Activated CD4-positive, alpha-beta memory T cell treated with anti-CD3 and anti-CD28 coated beads for 36 hours (primary cell): ENCODE measurements around the gene NR0B2. TPM values are rescaled to one million over a fixed set of nuclear protein-coding genes. Genes with fewer than 3 reads are reported as not detected.

ENCODE experiments used
- CTCF ChIA-PET: fragments of 350-600 bp; sonication (Branson Sonifier 250); formaldehyde crosslinking; loops from one replicate; lab custom pipeline; 2021; ENCODE audit warnings: antibody characterized with exemption, inconsistent platforms; lab: Charles Lee
- POLR2A ChIA-PET: fragments of 350-600 bp; sonication (Branson Sonifier 250); formaldehyde crosslinking; loops from one replicate; lab custom pipeline; 2021; ENCODE audit warnings: antibody characterized with exemption; lab: Charles Lee
- DNase-seq: peaks from one replicate; pipeline ENCODE4 v3.0.0-alpha.2; 2020
- H3K27ac Mint-ChIP-seq: one replicate; pipeline ENCODE4 v1.8.0; 2021; ENCODE audit warnings: mixed read lengths
- H3K27me3 Mint-ChIP-seq: one replicate; pipeline ENCODE4 v1.8.0; 2021; ENCODE audit warnings: mixed read lengths
- H3K36me3 Mint-ChIP-seq: one replicate; pipeline ENCODE4 v1.8.0; 2021; ENCODE audit warnings: mixed read lengths
- H3K4me1 Mint-ChIP-seq: one replicate; pipeline ENCODE4 v1.8.0; 2021; ENCODE audit warnings: low read depth, mixed read lengths
- H3K4me3 Mint-ChIP-seq: one replicate; pipeline ENCODE4 v1.8.0; 2021; ENCODE audit warnings: mild to moderate bottlenecking, mixed read lengths
- H3K9me3 Mint-ChIP-seq: one replicate; pipeline ENCODE4 v1.8.0; 2021; ENCODE audit warnings: mixed read lengths
- intact Hi-C: fragments of 100-400 bp; cut with micrococcal nuclease; formaldehyde crosslinking; loops from one replicate; pipeline ENCODE4 v1.15.1; 2023
- total RNA-seq, 2 experiments: library from RNA; stranded (reverse); gene quantifications; one replicate each; pipeline ENCODE4 v1.2.3, GENCODE V29; 2021

The NR0B2 gene
- total RNA-seq, result not detected

DNA sequence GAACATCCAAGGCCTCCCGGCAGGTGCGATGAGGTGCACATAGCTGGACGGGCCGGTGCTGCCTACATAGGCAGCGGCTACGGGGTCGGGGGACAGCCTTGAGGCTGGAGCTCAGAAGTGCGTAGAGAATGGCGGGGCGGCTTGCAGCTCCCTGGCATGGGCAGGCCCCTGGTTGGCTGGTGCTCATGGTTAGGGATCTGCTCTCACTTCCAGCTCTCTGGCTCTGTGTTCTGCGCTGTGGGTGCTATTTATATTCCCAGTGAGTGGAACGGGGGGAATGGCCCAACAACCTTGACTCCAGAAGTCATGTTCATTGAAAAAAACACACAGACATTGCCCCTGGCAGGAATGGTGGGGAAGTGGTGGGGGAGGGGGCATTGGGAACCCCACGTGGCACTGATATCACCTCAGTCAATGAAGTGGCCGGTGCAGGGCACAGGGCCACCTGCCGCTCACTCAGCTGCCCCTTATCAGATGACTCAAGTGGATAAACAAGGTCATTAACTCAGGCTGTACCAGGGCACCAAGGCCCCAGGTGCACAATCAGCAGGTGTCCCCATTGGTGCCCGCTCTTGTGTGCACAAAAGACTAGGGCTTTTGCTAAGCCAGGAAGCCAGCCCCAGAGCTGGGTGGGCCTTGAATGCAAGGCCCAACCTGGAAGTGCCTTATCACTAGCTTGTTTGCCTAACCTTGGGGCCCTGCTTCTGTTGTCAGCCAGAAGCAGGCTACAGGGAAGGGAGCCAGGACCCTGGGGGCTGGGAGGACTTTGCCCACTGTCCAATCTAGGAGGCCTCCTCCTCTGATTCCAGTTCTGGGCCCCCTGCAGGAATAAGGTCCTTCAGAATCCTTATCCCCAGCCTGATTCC lies at the start of gene NR0B2:
TSS of gene NR0B2 (minus strand) at position 222 of the 866 bp plus-strand sequence. CDS start at position 187, 35 bp downstream.
- intact Hi-C loops, result no loop called here
- H3K36me3 Mint-ChIP-seq, result no peaks in the 10 kb centered on the region
- CTCF ChIA-PET, result no interaction called here
- no peaks in the 10 kb centered on the region for H3K9me3 Mint-ChIP-seq
- no peaks in the 10 kb centered on the region for H3K4me1 Mint-ChIP-seq
- no peak for DNase-seq
- H3K27ac Mint-ChIP-seq, result no peak within 1 kb of the TSS
- H3K4me3 Mint-ChIP-seq, result no peak within 1 kb of the TSS
- no peaks in the 10 kb centered on the region for H3K27me3 Mint-ChIP-seq
- POLR2A ChIA-PET, result no interaction called here

- intact Hi-C loops, result no loop called here
- ChIA-PET CTCF (no interaction called here), POLR2A (no interaction called here)
- no peak for DNase-seq
- Mint-ChIP-seq H3K4me1 (peaks cover 4% of the 10 kb centered on the region), H3K9me3 (no peaks in the 10 kb centered on the region), H3K27me3 (peaks cover 23% of the 10 kb centered on the region), H3K27ac (no peak overlapping the region), H3K36me3 (no peaks in the 10 kb centered on the region), H3K4me3 (no peak overlapping the region)
Observed at GRCh38 chr1:26961826-26962225, 48.1 kb upstream of the NR0B2 start.

DNA sequence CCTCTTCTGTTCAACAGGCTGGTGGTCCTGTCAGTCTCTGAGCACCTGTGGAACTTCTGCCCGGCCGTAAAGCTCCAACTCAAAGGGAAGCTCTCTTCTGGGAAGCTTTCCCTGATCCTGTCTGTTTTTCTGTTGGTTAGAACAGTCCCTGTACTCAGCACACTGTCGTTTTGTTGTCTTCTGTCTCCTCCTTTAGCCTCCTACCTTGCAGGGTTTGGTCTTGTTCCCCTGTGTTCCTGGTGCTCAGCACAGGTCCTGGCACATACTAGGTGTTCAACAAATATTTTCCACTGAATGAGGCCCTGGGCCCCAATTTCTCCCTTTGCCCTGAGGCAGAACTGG lies 46.8 kb upstream of the NR0B2 start:
- CTCF ChIA-PET, result interaction anchor here (0.8 to 1.0 kb wide), 2 partner anchors 18 to 25 kb away, joined by 3 to 4 read pairs; no protein-coding TSS in a partner anchor
- POLR2A ChIA-PET, result interaction anchor here (1.0 kb wide), 1 partner anchor 38 kb away, joined by 3 read pairs; no protein-coding TSS in a partner anchor
- Mint-ChIP-seq H3K36me3 (peaks cover 1% of the 10 kb centered on the region), H3K27me3 (peaks cover 15% of the 10 kb centered on the region), H3K9me3 (peaks cover 3% of the 10 kb centered on the region), H3K4me3 (peak overlapping the region; percentile 68), H3K27ac (no peak overlapping the region), H3K4me1 (peaks cover 4% of the 10 kb centered on the region)
- intact Hi-C loops, result no loop called here
- DNase-seq, result no peak

- no peak within 1 kb of the TSS for H3K27ac Mint-ChIP-seq
- peaks cover 4% of the 10 kb centered on the region for H3K4me1 Mint-ChIP-seq
- peaks cover 15% of the 10 kb centered on the region for H3K27me3 Mint-ChIP-seq
- CTCF ChIA-PET, result interaction anchor here (0.8 to 1.0 kb wide), 2 partner anchors 17 to 26 kb away, joined by 3 to 4 read pairs; no protein-coding TSS in a partner anchor
- intact Hi-C loops, result no loop called here
- peaks cover 1% of the 10 kb centered on the region for H3K36me3 Mint-ChIP-seq
- H3K9me3 Mint-ChIP-seq, result peaks cover 3% of the 10 kb centered on the region
- peak; percentile 49 for DNase-seq
- H3K4me3 Mint-ChIP-seq, result peak within 1 kb of the TSS; percentile 68
- POLR2A ChIA-PET, result interaction anchor here (1.0 kb wide), 1 partner anchor 38 kb away, joined by 3 read pairs; no protein-coding TSS in a partner anchor
Observed at GRCh38 chr1:26959722-26960624, 46.2 kb upstream of the NR0B2 start, which contains the start of gene KDF1. Gene KDF1, minus strand, starts transcription at chr1:26960468. Its CDS starts 8,088 bp downstream, at chr1:26952380.

- Mint-ChIP-seq H3K4me3 (no peak overlapping the region), H3K36me3 (peaks cover 1% of the 10 kb centered on the region), H3K9me3 (peaks cover 3% of the 10 kb centered on the region), H3K4me1 (peaks cover 4% of the 10 kb centered on the region), H3K27ac (no peak overlapping the region), H3K27me3 (peaks cover 13% of the 10 kb centered on the region)
- intact Hi-C loops, result no loop called here
- no peak for DNase-seq
- POLR2A ChIA-PET, result no interaction called here
- CTCF ChIA-PET, result no interaction called here
Observed at GRCh38 chr1:26959270-26959669, 45.5 kb upstream of the NR0B2 start.

- Mint-ChIP-seq H3K36me3 (peaks cover 3% of the 10 kb centered on the region), H3K4me1 (peaks cover 4% of the 10 kb centered on the region), H3K4me3 (no peak overlapping the region), H3K27ac (no peak overlapping the region), H3K9me3 (peaks cover 3% of the 10 kb centered on the region), H3K27me3 (peaks cover 11% of the 10 kb centered on the region)
- ChIA-PET POLR2A (no interaction called here), CTCF (interaction anchor here (0.6 kb wide), 1 partner anchor 468 kb away, joined by 3 read pairs; no protein-coding TSS in a partner anchor)
- intact Hi-C loops, result no loop called here
- DNase-seq, result no peak
Observed at GRCh38 chr1:26957306-26957705, 43.5 kb upstream of the NR0B2 start.

DNA sequence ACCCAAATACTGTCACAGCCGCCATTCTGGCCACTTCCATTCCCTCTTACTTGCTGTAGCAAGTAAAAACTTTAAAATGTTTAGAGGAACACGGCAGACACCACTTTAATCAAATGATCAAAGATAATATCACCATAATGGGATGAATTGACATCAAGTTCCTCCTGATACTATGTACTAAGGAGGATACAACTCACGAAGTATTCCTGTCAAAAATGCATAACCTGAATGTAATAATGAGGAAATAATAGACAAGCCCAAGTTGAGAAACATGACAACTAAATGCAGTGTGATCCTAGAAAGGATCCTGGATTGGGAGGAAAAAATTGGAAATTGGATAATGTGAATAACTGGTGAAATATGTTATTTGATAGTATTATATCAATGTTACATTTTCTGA lies 42.5 kb upstream of the NR0B2 start:
- ChIA-PET POLR2A (no interaction called here), CTCF (no interaction called here)
- H3K27ac Mint-ChIP-seq, result no peak overlapping the region

DNA sequence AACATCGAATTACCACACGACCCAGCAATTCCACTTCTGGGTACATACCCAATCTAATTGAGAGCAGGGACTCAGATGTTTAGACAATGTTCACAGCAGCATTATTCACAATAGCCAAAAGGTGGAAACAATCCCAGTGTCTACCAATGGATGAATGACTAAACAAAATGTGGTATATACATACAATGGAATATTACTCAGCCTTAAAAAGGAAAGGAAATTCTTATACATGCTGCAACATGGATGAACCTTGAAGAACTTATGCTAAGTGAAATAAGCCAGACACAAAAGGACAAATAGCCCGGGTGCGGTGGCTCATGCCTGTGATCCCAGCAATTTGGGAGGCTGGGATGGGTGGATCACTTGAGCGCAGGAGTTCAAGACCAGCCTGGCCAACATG lies 39.6 kb upstream of the NR0B2 start:
- no peaks in the 10 kb centered on the region for H3K4me1 Mint-ChIP-seq

More for the DNA sequence above, 42.5 kb upstream of the NR0B2 start:
- Mint-ChIP-seq H3K27me3 (peaks cover 11% of the 10 kb centered on the region), H3K4me1 (peaks cover 4% of the 10 kb centered on the region), H3K36me3 (peaks cover 3% of the 10 kb centered on the region), H3K9me3 (peaks cover 3% of the 10 kb centered on the region), H3K4me3 (no peak overlapping the region)
- intact Hi-C loops, result no loop called here
- DNase-seq, result no peak

GRCh38 chr1:26951821-26952497 lies 38.2 kb upstream of the NR0B2 start:
- H3K36me3 Mint-ChIP-seq, result peaks cover 3% of the 10 kb centered on the region
- ChIA-PET POLR2A (no interaction called here), CTCF (no interaction called here)
- no peak overlapping the region for H3K27ac Mint-ChIP-seq
- H3K4me1 Mint-ChIP-seq, result no peaks in the 10 kb centered on the region
- H3K4me3 Mint-ChIP-seq, result no peak overlapping the region
- intact Hi-C loops, result no loop called here
- peaks cover 3% of the 10 kb centered on the region for H3K9me3 Mint-ChIP-seq
- no peaks in the 10 kb centered on the region for H3K27me3 Mint-ChIP-seq
- no peak for DNase-seq

More for the DNA sequence above, 39.6 kb upstream of the NR0B2 start:
- Mint-ChIP-seq H3K4me3 (no peak overlapping the region), H3K27me3 (no peaks in the 10 kb centered on the region), H3K36me3 (peaks cover 3% of the 10 kb centered on the region), H3K27ac (no peak overlapping the region), H3K9me3 (peaks cover 3% of the 10 kb centered on the region)
- POLR2A ChIA-PET, result no interaction called here
- intact Hi-C loops, result no loop called here
- CTCF ChIA-PET, result no interaction called here
- DNase-seq, result no peak

DNA sequence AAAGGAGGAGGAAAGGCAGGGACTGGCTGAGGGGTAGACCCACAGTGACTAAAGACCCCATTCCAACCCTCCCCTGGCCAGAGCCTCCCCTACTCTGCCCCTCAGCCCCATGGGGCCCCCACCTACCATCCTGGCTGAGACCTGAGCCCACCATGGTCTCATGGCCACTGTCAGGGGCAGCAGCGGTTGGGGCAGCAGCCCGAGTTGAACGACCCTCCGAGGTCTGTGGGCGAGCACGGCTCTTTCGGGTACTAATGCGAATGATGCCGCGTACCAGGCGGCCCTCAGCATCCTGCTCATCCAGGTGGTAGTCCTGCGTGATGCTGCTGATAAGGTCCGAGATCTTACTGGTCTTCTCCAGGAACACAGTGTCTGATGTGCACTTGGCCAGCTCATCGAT lies 37.4 kb upstream of the NR0B2 start:
- no peak for DNase-seq
- no peak overlapping the region for H3K27ac Mint-ChIP-seq
- H3K9me3 Mint-ChIP-seq, result peaks cover 1% of the 10 kb centered on the region
- H3K27me3 Mint-ChIP-seq, result no peaks in the 10 kb centered on the region
- H3K4me1 Mint-ChIP-seq, result no peaks in the 10 kb centered on the region
- ChIA-PET CTCF (interaction anchor here (1.3 kb wide), 1 partner anchor 95 kb away, joined by 4 read pairs; no protein-coding TSS in a partner anchor), POLR2A (no interaction called here)
- no peak overlapping the region for H3K4me3 Mint-ChIP-seq
- intact Hi-C loops, result no loop called here
- peaks cover 6% of the 10 kb centered on the region for H3K36me3 Mint-ChIP-seq

GRCh38 chr1:26950602-26951001 lies 36.8 kb upstream of the NR0B2 start:
- Mint-ChIP-seq H3K9me3 (no peaks in the 10 kb centered on the region), H3K4me3 (no peak overlapping the region), H3K27ac (no peak overlapping the region), H3K4me1 (no peaks in the 10 kb centered on the region), H3K27me3 (no peaks in the 10 kb centered on the region), H3K36me3 (peaks cover 11% of the 10 kb centered on the region)
- no peak for DNase-seq
- CTCF ChIA-PET, result interaction anchor here (1.3 kb wide), 1 partner anchor 95 kb away, joined by 4 read pairs; no protein-coding TSS in a partner anchor
- intact Hi-C loops, result no loop called here
- POLR2A ChIA-PET, result interaction anchor here (0.6 kb wide), 1 partner anchor 13 kb away, joined by 3 read pairs; no protein-coding TSS in a partner anchor
